ENCODE data around the gene PRAMEF8.
A peak's percentile ranks its signal among the peaks of the same experiment; 100 is the strongest.
"Not testable (repeated sequence)": the region's sequence is repeated elsewhere in the genome, so short reads cannot be mapped to it uniquely, and the experiment has no call there.

The PRAMEF8 gene

GRCh38 chr1:13285037-13285436 lies at the start of gene PRAMEF8:
Gene PRAMEF8, minus strand, starts transcription at chr1:13285137. Its CDS starts 1,046 bp downstream, at chr1:13284091.
- H3K4me1 Mint-ChIP-seq, H3K27ac Mint-ChIP-seq, DNase-seq, H3K4me3 Mint-ChIP-seq, H3K27me3 Mint-ChIP-seq, ATAC-seq, H3K9me3 Mint-ChIP-seq: not testable (repeated sequence)

GRCh38 chr1:13315281-13315680 lies 30.3 kb upstream of the PRAMEF8 start, which contains the start of gene PRAMEF15:
Gene PRAMEF15, plus strand, starts transcription at chr1:13315581. Its CDS starts 2,827 bp downstream, at chr1:13318408.
- not testable (repeated sequence) for H3K27me3 Mint-ChIP-seq, H3K27ac Mint-ChIP-seq, ATAC-seq, H3K4me3 Mint-ChIP-seq, H3K9me3 Mint-ChIP-seq, DNase-seq, H3K4me1 Mint-ChIP-seq

- H3K4me1 Mint-ChIP-seq, H3K4me3 Mint-ChIP-seq, H3K27ac Mint-ChIP-seq, H3K9me3 Mint-ChIP-seq, DNase-seq, H3K27me3 Mint-ChIP-seq, ATAC-seq: not testable (repeated sequence)
These were observed 18.3 kb upstream of the PRAMEF8 start, which contains the start of gene PRAMEF33 for GRCh38 chr1:13303239-13303638. Gene PRAMEF33, plus strand, starts transcription at chr1:13303539. Its CDS starts 2,416 bp downstream, at chr1:13305955.

- DNase-seq, H3K9me3 Mint-ChIP-seq, H3K4me1 Mint-ChIP-seq, ATAC-seq, H3K27me3 Mint-ChIP-seq, H3K27ac Mint-ChIP-seq, H3K4me3 Mint-ChIP-seq: not testable (repeated sequence)
These were observed 17.3 kb upstream of the PRAMEF8 start for GRCh38 chr1:13302197-13302596.

GRCh38 chr1:13298699-13299098 lies 13.8 kb upstream of the PRAMEF8 start:
- not testable (repeated sequence) for H3K27me3 Mint-ChIP-seq, DNase-seq, H3K9me3 Mint-ChIP-seq

GRCh38 chr1:13297216-13297931 lies 12.4 kb upstream of the PRAMEF8 start:
- not testable (repeated sequence) for ATAC-seq, H3K27ac Mint-ChIP-seq, DNase-seq, H3K4me3 Mint-ChIP-seq, H3K4me1 Mint-ChIP-seq, H3K27me3 Mint-ChIP-seq, H3K9me3 Mint-ChIP-seq

More at GRCh38 chr1:13298699-13299098, 13.8 kb upstream of the PRAMEF8 start:
- H3K4me3 Mint-ChIP-seq, ATAC-seq, H3K4me1 Mint-ChIP-seq, H3K27ac Mint-ChIP-seq: not testable (repeated sequence)

- H3K9me3 Mint-ChIP-seq, H3K4me3 Mint-ChIP-seq, H3K27ac Mint-ChIP-seq, DNase-seq, H3K27me3 Mint-ChIP-seq, ATAC-seq, H3K4me1 Mint-ChIP-seq: not testable (repeated sequence)
These were observed 4.1 kb upstream of the PRAMEF8 start for GRCh38 chr1:13289030-13289429.

GRCh38 chr1:13279617-13280016 lies 5.3 kb downstream of the PRAMEF8 start:
- not testable (repeated sequence) for H3K4me3 Mint-ChIP-seq, H3K27me3 Mint-ChIP-seq, H3K27ac Mint-ChIP-seq, H3K9me3 Mint-ChIP-seq, DNase-seq, ATAC-seq, H3K4me1 Mint-ChIP-seq

GRCh38 chr1:13277016-13277415 lies 7.9 kb downstream of the PRAMEF8 start:
- DNase-seq, H3K4me1 Mint-ChIP-seq, H3K9me3 Mint-ChIP-seq, H3K27ac Mint-ChIP-seq, ATAC-seq, H3K27me3 Mint-ChIP-seq, H3K4me3 Mint-ChIP-seq: not testable (repeated sequence)

- not testable (repeated sequence) for H3K9me3 Mint-ChIP-seq, H3K27ac Mint-ChIP-seq, H3K4me3 Mint-ChIP-seq, DNase-seq, H3K27me3 Mint-ChIP-seq, H3K4me1 Mint-ChIP-seq
- ATAC-seq = peak; percentile 35
These were observed 19.8 kb downstream of the PRAMEF8 start for GRCh38 chr1:13265124-13265523.

GRCh38 chr1:13253898-13254297 lies 31.0 kb downstream of the PRAMEF8 start, which contains the start of gene PRAMEF5:
Gene PRAMEF5, plus strand, starts transcription at chr1:13254198. Its CDS starts 5,071 bp downstream, at chr1:13259269.
- not testable (repeated sequence) for DNase-seq, H3K27me3 Mint-ChIP-seq, H3K4me1 Mint-ChIP-seq, H3K9me3 Mint-ChIP-seq, ATAC-seq, H3K4me3 Mint-ChIP-seq, H3K27ac Mint-ChIP-seq

GRCh38 chr1:13247122-13247521 lies 37.8 kb downstream of the PRAMEF8 start:
- H3K27me3 Mint-ChIP-seq, H3K4me3 Mint-ChIP-seq, ATAC-seq, H3K4me1 Mint-ChIP-seq, H3K9me3 Mint-ChIP-seq, H3K27ac Mint-ChIP-seq, DNase-seq: not testable (repeated sequence)

- H3K4me1 Mint-ChIP-seq, H3K27me3 Mint-ChIP-seq, ATAC-seq, H3K27ac Mint-ChIP-seq, H3K4me3 Mint-ChIP-seq, H3K9me3 Mint-ChIP-seq, DNase-seq: not testable (repeated sequence)
These were observed 38.4 kb downstream of the PRAMEF8 start for GRCh38 chr1:13246554-13246871.

GRCh38 chr1:13245841-13246553 lies 38.9 kb downstream of the PRAMEF8 start:
- H3K27me3 Mint-ChIP-seq, H3K27ac Mint-ChIP-seq, H3K9me3 Mint-ChIP-seq, DNase-seq, H3K4me1 Mint-ChIP-seq, ATAC-seq, H3K4me3 Mint-ChIP-seq: not testable (repeated sequence)

- H3K4me1 Mint-ChIP-seq, H3K9me3 Mint-ChIP-seq, H3K27me3 Mint-ChIP-seq, DNase-seq, H3K4me3 Mint-ChIP-seq, ATAC-seq: not testable (repeated sequence)
- peak overlapping the region in 1 of 2 donors; percentile 31 for H3K27ac Mint-ChIP-seq
These were observed 41.2 kb downstream of the PRAMEF8 start for GRCh38 chr1:13243536-13244263.

- H3K9me3 Mint-ChIP-seq, DNase-seq, H3K27me3 Mint-ChIP-seq, H3K4me1 Mint-ChIP-seq, ATAC-seq, H3K27ac Mint-ChIP-seq, H3K4me3 Mint-ChIP-seq: not testable (repeated sequence)
These were observed 45.3 kb downstream of the PRAMEF8 start for GRCh38 chr1:13239633-13240032.

Data from stimulated activated naive CD8-positive, alpha-beta T cell treated with anti-CD3 and anti-CD28 coated beads, Interleukin-15, amount 100 ng/mL, for 72 hours (primary cell).